ENCODE data around the gene LGI2.
"Not testable (repeated sequence)": the region's sequence is repeated elsewhere in the genome, so short reads cannot be mapped to it uniquely, and the experiment has no call there.

Gene LGI2

GRCh38 chr4:25022766-25023165 lies 8.0 kb downstream of the LGI2 start:
- Histone ChIP-seq H3K4me3 (ENCODE audit: low read depth, low read length) (no peak overlapping the region), H3K9me3 (ENCODE audit: severe bottlenecking) (no peaks in the 10 kb centered on the region), H3K36me3 (peaks cover 27% of the 10 kb centered on the region), H3K27me3 (ENCODE audit: insufficient read depth, low read depth, severe bottlenecking) (no peaks in the 10 kb centered on the region), H3K27ac (no peak overlapping the region)
- no peak for TF ChIP-seq CTCF (IDR thresholded peaks at IDR 0.05; ENCODE audit: low read depth, low read length)
- DNase-seq = no peak

GRCh38 chr4:25021216-25021615 lies 9.5 kb downstream of the LGI2 start:
- Histone ChIP-seq H3K9me3 (ENCODE audit: severe bottlenecking) (no peaks in the 10 kb centered on the region), H3K27ac (no peak overlapping the region), H3K36me3 (peaks cover 21% of the 10 kb centered on the region), H3K4me3 (ENCODE audit: low read depth, low read length) (no peak overlapping the region), H3K27me3 (ENCODE audit: insufficient read depth, low read depth, severe bottlenecking) (no peaks in the 10 kb centered on the region)
- no peak for TF ChIP-seq CTCF (IDR thresholded peaks at IDR 0.05; ENCODE audit: low read depth, low read length)
- DNase-seq = no peak

GRCh38 chr4:25020236-25020635 lies 10.5 kb downstream of the LGI2 start:
- TF ChIP-seq CTCF (IDR thresholded peaks at IDR 0.05; ENCODE audit: low read depth, low read length) = no peak
- no peaks in the 10 kb centered on the region for H3K9me3 ChIP-seq (ENCODE audit: severe bottlenecking)
- H3K4me3 ChIP-seq (ENCODE audit: low read depth, low read length) = no peak overlapping the region
- no peak for DNase-seq
- H3K27ac ChIP-seq = no peak overlapping the region
- H3K36me3 ChIP-seq = peaks cover 19% of the 10 kb centered on the region
- H3K27me3 ChIP-seq (ENCODE audit: insufficient read depth, low read depth, severe bottlenecking) = no peaks in the 10 kb centered on the region

GRCh38 chr4:25019501-25019900 lies 11.2 kb downstream of the LGI2 start:
- Histone ChIP-seq H3K36me3 (peaks cover 18% of the 10 kb centered on the region), H3K4me3 (ENCODE audit: low read depth, low read length) (no peak overlapping the region), H3K9me3 (ENCODE audit: severe bottlenecking) (no peaks in the 10 kb centered on the region), H3K27me3 (ENCODE audit: insufficient read depth, low read depth, severe bottlenecking) (no peaks in the 10 kb centered on the region), H3K27ac (no peak overlapping the region)
- DNase-seq = no peak
- TF ChIP-seq CTCF (IDR thresholded peaks at IDR 0.05; ENCODE audit: low read depth, low read length) = no peak

- Histone ChIP-seq H3K27ac (no peak overlapping the region), H3K27me3 (ENCODE audit: insufficient read depth, low read depth, severe bottlenecking) (no peaks in the 10 kb centered on the region), H3K4me3 (ENCODE audit: low read depth, low read length) (no peak overlapping the region), H3K9me3 (ENCODE audit: severe bottlenecking) (no peaks in the 10 kb centered on the region), H3K36me3 (peaks cover 5% of the 10 kb centered on the region; the same call in 1 of the 2 replicates)
- no peak for DNase-seq
- no peak for TF ChIP-seq CTCF (IDR thresholded peaks at IDR 0.05; ENCODE audit: low read depth, low read length)
Measured at GRCh38 chr4:25015012-25015411, 15.7 kb downstream of the LGI2 start.

- DNase-seq; H3K36me3 ChIP-seq; H3K9me3 ChIP-seq (ENCODE audit: severe bottlenecking); H3K4me3 ChIP-seq (ENCODE audit: low read depth, low read length); H3K27me3 ChIP-seq (ENCODE audit: insufficient read depth, low read depth, severe bottlenecking); H3K27ac ChIP-seq: not testable (repeated sequence)
Measured at GRCh38 chr4:25014662-25014983, 16.1 kb downstream of the LGI2 start.

Data from WERI-Rb-1 (cell line).